Subcutaneous abdominal adipose tissue (tissue), 5 donors: ENCODE data around the gene CHSY1.

Experiments
- H3K27ac ChIP-seq: one replicate; pipeline ENCODE4 v1.7.0; 2013; ENCODE audit warnings: low read depth, mild to moderate bottlenecking, inconsistent platforms, low read length, moderate library complexity
- H3K27me3 ChIP-seq, 5 donors: one replicate each; pipeline ENCODE4 v1.7.0; 2013; ENCODE audit warnings: low read length in 5 of 5, inconsistent platforms in 1 of 5; ENCODE audit not compliant: control insufficient read depth in 5 of 5, insufficient read depth in 4 of 5
- H3K36me3 ChIP-seq, 5 donors: one replicate each; pipeline ENCODE4 v1.7.0; 2013; ENCODE audit warnings: low read length in 5 of 5; ENCODE audit not compliant: control insufficient read depth in 5 of 5, insufficient read depth in 5 of 5
- H3K4me1 ChIP-seq, 5 donors: one replicate each; pipeline ENCODE4 v1.7.0; 2013; ENCODE audit warnings: low read length in 5 of 5, mild to moderate bottlenecking in 3 of 5, moderate library complexity in 1 of 5; ENCODE audit not compliant: control insufficient read depth in 5 of 5, insufficient read depth in 5 of 5
- H3K4me3 ChIP-seq, 5 donors: one replicate each; pipeline ENCODE4 v1.7.0; 2013; ENCODE audit warnings: low read length in 5 of 5, low read depth in 1 of 5
- H3K9ac ChIP-seq, 5 donors: one replicate each; pipeline ENCODE4 v1.7.0; 2013; ENCODE audit warnings: low read length in 5 of 5, mild to moderate bottlenecking in 4 of 5, moderate library complexity in 3 of 5
- H3K9me3 ChIP-seq, 5 donors: one replicate each; pipeline ENCODE4 v1.7.0; 2013; ENCODE audit warnings: low read length in 5 of 5; ENCODE audit not compliant: control insufficient read depth in 5 of 5
- donor health status: healthy.
- donor health status: healthy.
- donor health status: healthy.
- donor health status: healthy.
- donor health status: healthy.

Gene CHSY1

DNA sequence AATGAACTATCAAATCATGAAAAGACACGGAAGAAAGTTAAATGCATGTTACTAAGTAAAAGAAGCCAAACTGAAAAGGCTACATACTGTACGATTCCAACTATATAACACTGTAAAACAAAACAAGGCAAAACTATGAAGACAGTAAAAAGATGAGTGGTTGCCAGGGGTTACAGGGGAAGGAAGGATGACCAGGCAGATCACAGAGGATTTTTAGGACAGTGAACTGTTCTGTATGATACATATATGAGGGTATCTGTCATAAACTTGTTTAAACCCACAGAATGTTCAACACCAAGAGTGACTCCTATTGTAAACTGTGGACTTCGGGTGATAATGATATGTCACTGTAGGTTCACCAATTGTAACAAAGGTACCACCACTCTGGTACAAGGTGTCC lies 60.6 kb downstream of the CHSY1 start:
- no peak overlapping the region for H3K9ac ChIP-seq
- H3K27me3 ChIP-seq = no peaks in the 10 kb centered on the region
- H3K27ac ChIP-seq = no peak overlapping the region
- H3K36me3 ChIP-seq = no peaks in the 10 kb centered on the region
- no peak overlapping the region for H3K4me3 ChIP-seq
- no peaks in the 10 kb centered on the region for H3K9me3 ChIP-seq
- peaks cover 9 to 50% (median 46%) of the 10 kb centered on the region in 5 donors for H3K4me1 ChIP-seq

DNA sequence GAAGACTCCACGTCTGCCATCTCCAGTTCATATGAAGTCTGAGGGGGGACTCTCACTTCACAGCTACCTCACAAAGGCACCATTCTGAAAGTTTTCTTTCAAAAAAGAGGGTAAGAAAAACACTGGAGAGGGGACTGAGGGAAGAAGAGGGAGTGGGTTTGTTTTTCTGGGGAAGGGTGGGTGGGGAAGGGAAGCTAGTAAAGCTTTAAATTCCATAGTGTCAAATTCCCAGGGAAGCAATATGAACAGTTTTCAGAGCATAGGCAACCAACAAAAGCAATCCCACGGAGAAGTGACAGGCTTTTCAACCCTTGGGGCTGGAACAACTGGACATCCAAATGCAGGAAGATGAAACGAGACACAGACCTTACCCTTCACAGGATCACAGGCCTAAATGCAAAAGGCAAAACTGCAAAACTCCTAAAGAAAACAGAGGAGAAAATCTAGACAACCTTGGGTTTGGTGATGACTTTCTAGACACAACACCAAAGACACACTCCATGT lies 61.7 kb downstream of the CHSY1 start:
- Histone ChIP-seq H3K9me3 (no peaks in the 10 kb centered on the region), H3K4me1 (peaks cover 9 to 57% (median 46%) of the 10 kb centered on the region in 5 donors), H3K36me3 (no peaks in the 10 kb centered on the region), H3K4me3 (no peak overlapping the region), H3K9ac (no peak overlapping the region), H3K27me3 (no peaks in the 10 kb centered on the region), H3K27ac (no peak overlapping the region)

DNA sequence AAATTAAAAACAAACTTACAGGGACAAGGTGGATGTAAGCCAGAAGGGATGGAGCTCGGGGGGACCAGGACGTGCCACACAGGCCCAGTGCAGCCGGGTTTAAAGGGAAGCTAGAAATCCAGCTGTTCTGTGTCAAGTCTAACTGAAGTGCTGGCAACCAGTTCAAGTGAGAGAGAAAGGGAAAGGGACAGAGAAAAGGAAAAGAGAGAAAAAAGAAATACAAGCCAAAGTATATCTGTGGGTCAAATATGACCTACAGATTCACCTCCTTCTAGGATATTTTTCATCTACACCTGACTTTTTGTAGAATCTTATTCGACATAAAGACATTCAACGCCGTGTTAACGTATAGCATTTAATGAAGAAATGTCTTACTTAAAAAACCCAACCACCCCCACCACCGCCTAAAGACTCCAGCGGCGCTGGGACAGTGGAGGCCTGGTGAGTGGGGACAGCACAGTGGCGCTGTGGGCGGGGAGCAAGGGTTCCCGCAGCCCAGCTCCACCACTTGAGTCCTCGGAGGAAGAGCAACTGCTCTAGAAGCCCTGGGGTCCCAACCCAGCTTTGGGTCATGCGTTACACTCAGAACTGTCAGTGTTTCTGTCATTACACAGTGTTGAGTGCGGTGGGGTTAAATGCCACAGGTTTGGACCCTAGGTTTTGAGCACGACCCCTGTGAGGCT lies 62.3 kb downstream of the CHSY1 start:
- Histone ChIP-seq H3K9me3 (no peaks in the 10 kb centered on the region), H3K4me3 (peak overlapping the region in 1 of 5 donors; percentile 40), H3K27me3 (no peaks in the 10 kb centered on the region), H3K27ac (peak overlapping the region; percentile 42), H3K9ac (no peak overlapping the region), H3K36me3 (no peaks in the 10 kb centered on the region), H3K4me1 (peaks cover 9 to 53% (median 43%) of the 10 kb centered on the region in 5 donors)

- H3K4me3 ChIP-seq = peak overlapping the region in 2 of 5 donors; percentile 27 to 40
- no peaks in the 10 kb centered on the region for H3K27me3 ChIP-seq
- no peak overlapping the region for H3K9ac ChIP-seq
- no peaks in the 10 kb centered on the region for H3K36me3 ChIP-seq
- H3K9me3 ChIP-seq = no peaks in the 10 kb centered on the region
- peak overlapping the region; percentile 42 for H3K27ac ChIP-seq
- H3K4me1 ChIP-seq = peaks cover 9 to 49% (median 37%) of the 10 kb centered on the region in 5 donors
These were observed 63.0 kb downstream of the CHSY1 start for GRCh38 chr15:101188637-101189408.

DNA sequence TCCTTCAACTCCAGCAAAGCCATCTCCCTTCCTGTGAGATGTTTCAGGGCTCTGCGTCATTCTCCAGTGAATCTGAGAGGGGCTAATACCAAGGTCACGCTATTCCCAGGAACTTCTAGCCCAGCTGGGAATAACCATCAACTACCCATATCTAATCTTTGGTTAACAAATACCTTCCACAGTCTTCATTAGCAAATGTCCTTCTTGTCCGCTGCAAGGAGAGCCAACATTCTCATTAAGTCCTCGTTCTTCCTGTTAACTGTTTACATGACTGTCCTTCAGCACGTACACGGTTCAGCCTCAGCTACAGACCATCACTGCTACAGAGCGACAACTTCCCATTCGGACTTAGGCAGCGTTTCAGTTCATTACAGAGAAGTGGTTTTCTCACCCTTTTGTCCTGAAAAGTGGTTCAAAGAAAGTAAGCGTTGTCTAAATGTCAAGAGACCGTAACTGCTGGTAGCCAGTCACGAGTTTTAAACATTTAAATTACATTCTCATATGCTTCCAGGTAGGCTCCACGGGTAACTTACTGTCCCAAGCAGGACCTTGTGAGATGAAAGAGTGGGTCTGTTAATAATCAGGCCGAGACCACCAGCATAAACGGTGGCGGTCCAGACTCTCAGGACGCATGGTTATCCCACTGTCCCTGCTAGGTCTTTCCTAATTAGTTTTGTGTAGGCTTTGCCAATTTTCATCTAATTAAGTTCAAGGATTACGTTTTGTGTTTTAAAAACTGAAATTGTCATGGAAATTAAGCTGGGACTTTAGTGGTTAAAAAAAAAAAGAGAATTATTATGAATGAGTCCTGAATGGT lies 63.8 kb downstream of the CHSY1 start:
- H3K36me3 ChIP-seq = no peaks in the 10 kb centered on the region
- H3K9ac ChIP-seq = peak overlapping the region in 2 of 5 donors; percentile 34 to 48
- H3K9me3 ChIP-seq = no peaks in the 10 kb centered on the region
- H3K4me1 ChIP-seq = peaks cover 6 to 48% (median 31%) of the 10 kb centered on the region in 5 donors
- H3K4me3 ChIP-seq = peak overlapping the region in 4 of 5 donors; percentile 42 to 62 (median 60)
- H3K27me3 ChIP-seq = no peaks in the 10 kb centered on the region
- H3K27ac ChIP-seq = peak overlapping the region; percentile 42

GRCh38 chr15:101185770-101186169 lies 66.1 kb downstream of the CHSY1 start:
- Histone ChIP-seq H3K27me3 (no peaks in the 10 kb centered on the region), H3K9ac (no peak overlapping the region), H3K9me3 (no peaks in the 10 kb centered on the region), H3K27ac (no peak overlapping the region), H3K4me3 (no peak overlapping the region), H3K36me3 (peaks cover 0 to 3% (median 0%) of the 10 kb centered on the region in 5 donors), H3K4me1 (peaks cover 2 to 52% (median 22%) of the 10 kb centered on the region in 5 donors)

- Histone ChIP-seq H3K9me3 (no peaks in the 10 kb centered on the region), H3K36me3 (peaks cover 0 to 5% (median 0%) of the 10 kb centered on the region in 5 donors), H3K27ac (no peak overlapping the region), H3K4me3 (no peak overlapping the region), H3K27me3 (no peaks in the 10 kb centered on the region), H3K9ac (no peak overlapping the region), H3K4me1 (peaks cover 2 to 52% (median 21%) of the 10 kb centered on the region in 5 donors)
These were observed 66.5 kb downstream of the CHSY1 start for GRCh38 chr15:101185336-101185735.

- no peaks in the 10 kb centered on the region for H3K27me3 ChIP-seq
- H3K4me1 ChIP-seq = peaks cover 1 to 50% (median 20%) of the 10 kb centered on the region in 5 donors
- H3K9me3 ChIP-seq = no peaks in the 10 kb centered on the region
- no peak overlapping the region for H3K27ac ChIP-seq
- H3K9ac ChIP-seq = no peak overlapping the region
- H3K4me3 ChIP-seq = no peak overlapping the region
- peaks cover 0 to 5% (median 0%) of the 10 kb centered on the region in 5 donors for H3K36me3 ChIP-seq
These were observed 67.0 kb downstream of the CHSY1 start for GRCh38 chr15:101184830-101185229.

DNA sequence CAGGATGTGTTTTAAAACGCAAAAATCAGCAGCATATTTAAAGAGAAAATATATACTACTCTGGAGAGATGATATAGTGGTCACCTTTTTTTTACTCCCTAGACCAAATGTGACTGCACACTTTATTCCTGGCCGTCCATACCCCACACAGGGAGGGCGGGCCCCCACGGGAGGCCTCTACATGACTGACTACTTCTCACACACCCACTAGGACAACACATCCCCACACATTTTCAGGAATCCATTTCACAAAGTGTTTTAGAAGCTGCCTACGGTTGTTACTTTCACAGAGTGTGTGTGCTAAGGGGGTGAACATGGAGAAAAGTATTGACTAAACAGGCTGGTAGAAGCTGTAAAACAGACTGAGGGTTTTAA lies 67.9 kb downstream of the CHSY1 start:
- Histone ChIP-seq H3K36me3 (peaks cover 0 to 5% (median 0%) of the 10 kb centered on the region in 5 donors), H3K27me3 (no peaks in the 10 kb centered on the region), H3K9me3 (no peaks in the 10 kb centered on the region), H3K9ac (no peak overlapping the region), H3K4me1 (peaks cover 0 to 44% (median 17%) of the 10 kb centered on the region in 5 donors), H3K4me3 (no peak overlapping the region), H3K27ac (no peak overlapping the region)
